NCI-H226 (cell line): Measurements from ENCODE around the gene IWS1.
"Not testable (repeated sequence)": the region's sequence is repeated elsewhere in the genome, so short reads cannot be mapped to it uniquely, and the experiment has no call there.

Experiments used
- DNase-seq: peaks from one replicate; pipeline ENCODE4 v3.0.0-alpha.2; 2015

Gene IWS1

GRCh38 chr2:127526132-127527000, at the start of gene IWS1:
TSS of gene IWS1 (minus strand) at chr2:127526489. CDS start at chr2:127526208, 281 bp downstream.
- peak; percentile 93 for DNase-seq

GRCh38 chr2:127575941-127576432, 49.7 kb upstream of the IWS1 start:
- DNase-seq: no peak

GRCh38 chr2:127575185-127575765, 49.0 kb upstream of the IWS1 start:
- no peak for DNase-seq

GRCh38 chr2:127574656-127575055, 48.4 kb upstream of the IWS1 start:
- no peak for DNase-seq

GRCh38 chr2:127573771-127574170, 47.5 kb upstream of the IWS1 start:
- DNase-seq: no peak

- DNase-seq: no peak
Observed at GRCh38 chr2:127573298-127573697, 47.0 kb upstream of the IWS1 start.

GRCh38 chr2:127572841-127573240, 46.6 kb upstream of the IWS1 start:
- no peak for DNase-seq

GRCh38 chr2:127572352-127572751, 46.1 kb upstream of the IWS1 start:
- not testable (repeated sequence) for DNase-seq

- DNase-seq: no peak
Observed at GRCh38 chr2:127570282-127571250, 44.3 kb upstream of the IWS1 start.

GRCh38 chr2:127569666-127570065, 43.4 kb upstream of the IWS1 start:
- DNase-seq: no peak

- no peak for DNase-seq
Observed at GRCh38 chr2:127568128-127568527, 41.8 kb upstream of the IWS1 start.

- no peak for DNase-seq
Observed at GRCh38 chr2:127567351-127567854, 41.1 kb upstream of the IWS1 start.

- no peak for DNase-seq
Observed at GRCh38 chr2:127566576-127566975, 40.3 kb upstream of the IWS1 start.

GRCh38 chr2:127566139-127566417, 39.8 kb upstream of the IWS1 start:
- no peak for DNase-seq

- DNase-seq: no peak
Observed at GRCh38 chr2:127565261-127566138, 39.2 kb upstream of the IWS1 start.

GRCh38 chr2:127564429-127565260, 38.4 kb upstream of the IWS1 start:
- no peak for DNase-seq

GRCh38 chr2:127563458-127564428, 37.5 kb upstream of the IWS1 start:
- no peak for DNase-seq

- DNase-seq: no peak
Observed at GRCh38 chr2:127562936-127563335, 36.6 kb upstream of the IWS1 start.

GRCh38 chr2:127561371-127561770, 35.1 kb upstream of the IWS1 start:
- DNase-seq: no peak

- DNase-seq: no peak
Observed at GRCh38 chr2:127560931-127561280, 34.6 kb upstream of the IWS1 start.
